Effector memory CD8-positive, alpha-beta T cell (primary cell): ENCODE results near the gene SLC39A11.

Experiments used
- ATAC-seq: fragments of 150-1000 bp; cut with Tn5 transposase; replicated peaks from 2 replicates; pipeline ENCODE4 v1.10.0; 2021; ENCODE audit warnings: mild to moderate bottlenecking, moderate library complexity
- DNase-seq, 3 experiments: peaks; one replicate each; pipeline ENCODE4 v3.0.0; 2021
- H3K27ac Mint-ChIP-seq, 2 donors: one replicate each; pipeline ENCODE4 v1.8.0; 2022; ENCODE audit warnings: mild to moderate bottlenecking in 2 of 2, mixed read lengths in 2 of 2, moderate library complexity in 2 of 2
- H3K27me3 Mint-ChIP-seq, 2 donors: one replicate each; pipeline ENCODE4 v1.8.0; 2022; ENCODE audit warnings: mixed read lengths in 2 of 2
- H3K36me3 Mint-ChIP-seq: one replicate; pipeline ENCODE4 v1.8.0; 2022; ENCODE audit warnings: mild to moderate bottlenecking, moderate library complexity, mixed read lengths; ENCODE audit not compliant: insufficient read depth
- H3K4me1 Mint-ChIP-seq, 2 donors: one replicate each; pipeline ENCODE4 v1.8.0; 2022; ENCODE audit warnings: low read depth in 2 of 2, mixed read lengths in 2 of 2
- H3K4me3 Mint-ChIP-seq, 2 donors: one replicate each; pipeline ENCODE4 v1.8.0; 2022; ENCODE audit warnings: mild to moderate bottlenecking in 2 of 2, mixed read lengths in 2 of 2, moderate library complexity in 2 of 2
- H3K9me3 Mint-ChIP-seq, 2 donors: one replicate each; pipeline ENCODE4 v1.8.0; 2022; ENCODE audit warnings: mixed read lengths in 2 of 2

Gene SLC39A11

DNA sequence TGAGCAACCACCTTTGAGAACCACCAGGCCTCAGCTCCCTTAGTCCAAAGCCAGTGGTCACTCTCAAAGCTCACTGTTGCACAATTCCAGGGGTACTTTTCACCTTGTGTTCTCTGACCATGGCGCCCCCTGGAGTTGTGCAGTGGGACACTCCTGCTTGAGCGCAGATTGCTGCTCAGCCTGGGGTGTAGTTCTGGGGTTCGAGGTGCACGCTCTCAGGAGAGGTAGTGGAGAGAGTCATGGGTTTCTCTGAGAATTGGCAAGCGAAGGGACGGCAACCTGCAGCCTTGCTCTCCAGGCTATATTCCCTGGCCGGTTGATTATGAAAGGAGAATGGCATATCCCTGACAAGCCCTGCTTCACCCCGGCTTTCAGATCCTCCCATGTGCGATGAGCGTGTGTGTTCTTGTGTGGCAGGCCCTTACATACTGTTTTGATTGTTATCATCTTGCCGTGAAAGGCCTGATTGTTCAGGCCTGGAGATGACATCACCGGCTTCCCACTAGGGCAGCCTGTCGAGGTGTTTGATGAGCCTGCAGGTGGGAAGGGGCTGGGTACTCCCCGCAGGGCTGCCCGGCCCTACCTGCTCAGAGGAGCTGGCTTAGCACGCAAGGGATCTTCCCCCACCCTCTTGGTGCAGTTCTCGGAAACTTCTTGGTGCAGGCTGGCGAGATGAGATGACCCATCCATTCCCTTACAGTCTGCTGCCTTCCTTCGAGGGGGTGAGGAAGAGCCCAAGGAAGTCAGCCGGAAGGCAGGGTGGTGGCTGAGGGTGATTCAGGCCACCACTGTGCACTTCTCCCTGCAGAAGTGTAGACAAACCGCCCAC lies 431.2 kb downstream of the SLC39A11 start:
- Mint-ChIP-seq H3K27ac (no peak overlapping the region), H3K27me3 (no peaks in the 10 kb centered on the region)

DNA sequence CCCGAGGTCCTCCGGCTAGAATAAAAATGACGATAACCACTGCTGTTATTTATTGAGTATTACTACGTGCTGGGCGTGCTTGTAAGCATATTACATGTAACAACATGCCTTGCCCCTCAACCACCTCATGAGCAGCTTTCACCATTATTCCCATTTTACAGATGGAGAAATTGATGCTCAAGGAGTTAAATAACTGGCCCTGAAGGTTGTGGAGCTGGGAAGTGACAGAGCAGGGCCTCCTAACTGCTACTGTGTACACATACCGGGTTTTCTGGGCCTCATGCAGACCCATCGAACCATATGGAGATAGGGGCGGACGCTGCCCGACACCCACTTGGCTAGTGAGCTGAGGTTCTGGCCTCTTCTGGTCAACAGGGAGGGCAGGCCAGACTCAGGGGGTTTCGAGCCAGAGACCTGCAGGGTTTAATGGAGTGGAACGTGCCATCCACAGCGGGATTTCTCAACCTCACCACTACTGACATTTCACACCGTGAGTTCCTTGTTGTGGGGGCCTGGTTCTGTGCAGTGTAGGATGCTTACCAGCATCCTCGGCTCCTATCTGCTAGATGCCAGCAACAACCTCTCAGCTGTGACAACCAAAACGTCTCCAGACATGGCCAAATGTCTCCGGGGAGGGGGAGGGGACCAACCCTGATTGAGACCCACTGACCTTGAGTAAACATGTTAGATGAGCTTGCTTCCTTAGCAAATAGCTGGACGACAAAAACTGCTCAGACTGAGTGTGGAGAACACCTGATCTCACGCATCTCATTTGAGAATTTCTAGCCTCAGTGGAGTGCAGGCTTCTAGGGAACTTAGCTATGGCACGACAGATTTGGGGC lies 432.0 kb downstream of the SLC39A11 start:
- DNase-seq (no peak), ATAC-seq (no peak)
- H3K4me3 Mint-ChIP-seq: no peak overlapping the region
- H3K4me1 Mint-ChIP-seq: no peaks in the 10 kb centered on the region
- H3K27ac Mint-ChIP-seq: no peak overlapping the region
- no peaks in the 10 kb centered on the region for H3K27me3 Mint-ChIP-seq
- no peaks in the 10 kb centered on the region for H3K9me3 Mint-ChIP-seq
- H3K36me3 Mint-ChIP-seq: no peaks in the 10 kb centered on the region

More for the DNA sequence above, 431.2 kb downstream of the SLC39A11 start:
- no peak for DNase-seq
- Mint-ChIP-seq H3K9me3 (no peaks in the 10 kb centered on the region), H3K4me3 (no peak overlapping the region), H3K4me1 (no peaks in the 10 kb centered on the region), H3K36me3 (no peaks in the 10 kb centered on the region)
- ATAC-seq: no peak

DNA sequence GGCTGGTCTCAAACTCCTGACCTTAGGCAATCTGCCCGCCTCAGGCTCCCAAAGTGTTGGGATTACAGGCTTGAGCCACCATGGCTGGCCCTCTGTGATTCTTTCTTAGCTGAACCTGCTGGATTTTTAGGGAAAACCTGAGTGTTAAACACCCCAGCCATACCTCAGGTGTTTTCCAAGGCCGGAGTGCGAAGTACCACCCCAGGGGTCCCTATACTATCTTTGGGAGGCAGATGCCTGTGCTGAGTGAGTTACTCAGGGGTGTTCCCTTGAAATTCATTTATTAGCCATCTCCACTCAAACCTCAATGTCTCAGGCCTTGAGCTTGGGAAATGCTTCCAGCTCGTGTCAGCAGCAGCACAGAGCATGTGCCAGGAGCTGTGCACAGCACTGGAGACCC lies 432.7 kb downstream of the SLC39A11 start:
- Mint-ChIP-seq H3K4me1 (no peaks in the 10 kb centered on the region), H3K4me3 (no peak overlapping the region), H3K36me3 (no peaks in the 10 kb centered on the region), H3K9me3 (no peaks in the 10 kb centered on the region), H3K27me3 (no peaks in the 10 kb centered on the region), H3K27ac (no peak overlapping the region)
- ATAC-seq (no peak), DNase-seq (no peak)

DNA sequence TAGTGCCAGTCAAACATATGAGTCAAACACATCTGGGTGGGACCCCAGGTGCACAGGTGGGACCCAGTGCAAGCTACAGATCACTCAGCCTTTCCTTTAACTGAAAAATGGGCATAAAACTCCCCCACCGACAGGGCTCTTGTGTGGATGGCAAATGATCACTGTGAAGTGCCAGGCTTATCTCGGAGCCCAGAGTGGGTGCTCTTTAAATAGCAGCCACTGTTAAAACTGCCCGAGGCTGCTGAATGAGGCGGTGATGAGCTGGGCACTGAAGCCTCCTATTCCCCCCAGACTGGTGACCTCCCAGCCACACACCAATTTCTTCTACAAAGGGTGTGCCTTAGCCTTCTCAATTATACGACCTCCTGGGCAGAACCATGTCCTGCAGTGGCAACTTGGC lies 433.8 kb downstream of the SLC39A11 start:
- Mint-ChIP-seq H3K4me1 (no peaks in the 10 kb centered on the region), H3K27ac (no peak overlapping the region), H3K4me3 (no peak overlapping the region), H3K27me3 (no peaks in the 10 kb centered on the region), H3K36me3 (no peaks in the 10 kb centered on the region), H3K9me3 (no peaks in the 10 kb centered on the region)
- DNase-seq: no peak
- ATAC-seq: no peak

DNA sequence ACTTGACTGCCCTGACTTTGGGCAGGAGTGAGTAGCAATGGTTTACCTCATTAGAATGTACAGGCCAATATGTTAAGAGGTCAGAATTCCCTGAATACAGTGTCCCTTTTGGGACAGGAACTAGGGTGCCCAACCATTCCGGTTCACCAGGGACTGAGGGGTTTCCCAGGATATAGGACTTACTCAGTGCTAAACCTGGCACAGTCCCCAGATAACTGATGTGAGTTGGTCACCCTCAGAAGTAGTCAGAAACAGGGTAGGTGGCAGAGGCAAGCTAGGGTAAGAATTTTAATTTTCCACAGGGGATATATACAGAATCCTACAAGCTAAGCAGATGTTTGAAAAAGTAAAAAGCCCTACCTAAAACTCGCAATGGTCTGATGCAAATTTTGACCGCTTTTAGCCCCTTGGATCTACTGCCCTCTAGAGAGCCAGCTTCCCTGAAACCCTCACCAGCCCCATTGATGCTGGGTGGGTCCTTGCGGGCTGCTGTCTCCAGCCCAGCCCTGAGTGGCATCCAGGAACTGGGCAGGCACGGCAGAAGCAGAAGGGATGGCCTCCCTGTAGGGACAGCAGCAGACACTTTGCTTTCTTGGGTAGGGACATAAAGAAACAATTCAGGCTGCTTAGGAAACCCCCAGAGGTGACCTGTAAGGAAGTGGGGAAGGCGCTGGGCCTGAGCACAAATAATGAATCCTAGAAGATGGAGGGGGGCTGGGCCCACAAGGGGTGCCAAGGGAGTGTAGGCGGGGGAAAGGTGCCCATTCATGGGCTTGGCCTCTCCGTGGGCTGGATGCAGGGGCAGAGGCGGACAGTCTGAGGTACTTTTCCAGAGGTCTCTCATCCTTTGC lies 434.8 kb downstream of the SLC39A11 start:
- Mint-ChIP-seq H3K4me1 (no peaks in the 10 kb centered on the region), H3K27ac (no peak overlapping the region), H3K9me3 (no peaks in the 10 kb centered on the region), H3K27me3 (no peaks in the 10 kb centered on the region), H3K4me3 (no peak overlapping the region), H3K36me3 (no peaks in the 10 kb centered on the region)
- DNase-seq (no peak), ATAC-seq (no peak)

DNA sequence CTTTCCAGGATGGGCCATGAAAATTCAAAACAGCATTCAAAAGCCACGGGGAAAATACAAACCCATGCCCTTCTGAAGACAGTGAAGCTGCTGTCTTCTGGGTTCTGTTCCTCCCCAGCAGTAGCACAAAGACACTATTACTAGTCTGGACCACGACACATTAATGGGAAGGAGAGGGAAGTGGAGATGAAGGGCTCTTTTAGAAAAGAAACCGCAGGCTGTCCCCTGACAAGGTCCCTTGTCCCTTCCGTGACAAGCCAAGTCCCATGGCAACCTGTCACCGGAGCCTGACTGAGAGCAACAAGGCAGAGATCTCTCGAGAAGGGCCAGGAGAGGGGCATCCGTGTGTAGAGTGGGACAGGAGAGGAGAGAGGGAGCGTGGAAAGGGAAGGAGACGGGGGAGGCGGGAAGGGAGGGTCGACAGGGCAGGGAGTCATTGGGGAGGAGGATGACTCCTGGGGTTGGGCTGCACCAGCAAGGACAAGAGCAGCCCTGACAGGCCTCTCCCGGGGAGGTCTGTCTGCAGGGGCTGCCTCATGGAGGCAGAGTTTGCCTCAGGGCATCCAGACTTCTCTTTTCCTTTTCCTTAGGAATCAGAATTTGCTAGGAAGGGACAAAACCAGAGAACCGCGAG lies 436.2 kb downstream of the SLC39A11 start:
- no peaks in the 10 kb centered on the region for H3K9me3 Mint-ChIP-seq
- H3K4me3 Mint-ChIP-seq: no peak overlapping the region
- H3K27ac Mint-ChIP-seq: no peak overlapping the region
- ATAC-seq (no peak), DNase-seq (no peak)
- H3K36me3 Mint-ChIP-seq: no peaks in the 10 kb centered on the region
- H3K4me1 Mint-ChIP-seq: no peaks in the 10 kb centered on the region
- H3K27me3 Mint-ChIP-seq: no peaks in the 10 kb centered on the region

DNA sequence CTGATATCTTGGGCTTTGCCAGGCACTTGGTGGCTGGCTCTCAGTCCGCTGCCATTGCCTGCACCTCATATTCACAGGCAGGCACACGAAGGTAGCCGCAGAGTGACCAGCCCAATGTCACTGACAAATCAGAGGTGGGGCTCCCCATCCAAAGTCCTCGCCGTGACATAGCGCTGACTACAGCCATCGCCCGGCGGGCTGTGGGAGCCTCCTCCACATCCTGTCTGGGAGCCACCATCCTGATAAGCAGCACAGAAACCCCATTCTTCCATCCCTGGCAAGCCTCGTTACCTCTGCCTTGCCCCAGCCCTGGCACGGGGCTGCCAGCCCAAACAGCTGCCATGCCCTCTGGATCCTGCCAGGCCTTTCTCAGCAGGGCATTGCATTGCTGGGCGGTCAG lies 437.8 kb downstream of the SLC39A11 start:
- Mint-ChIP-seq H3K4me3 (no peak overlapping the region), H3K9me3 (no peaks in the 10 kb centered on the region), H3K36me3 (no peaks in the 10 kb centered on the region), H3K27me3 (no peaks in the 10 kb centered on the region), H3K4me1 (no peaks in the 10 kb centered on the region), H3K27ac (no peak overlapping the region)
- ATAC-seq: no peak
- no peak for DNase-seq

DNA sequence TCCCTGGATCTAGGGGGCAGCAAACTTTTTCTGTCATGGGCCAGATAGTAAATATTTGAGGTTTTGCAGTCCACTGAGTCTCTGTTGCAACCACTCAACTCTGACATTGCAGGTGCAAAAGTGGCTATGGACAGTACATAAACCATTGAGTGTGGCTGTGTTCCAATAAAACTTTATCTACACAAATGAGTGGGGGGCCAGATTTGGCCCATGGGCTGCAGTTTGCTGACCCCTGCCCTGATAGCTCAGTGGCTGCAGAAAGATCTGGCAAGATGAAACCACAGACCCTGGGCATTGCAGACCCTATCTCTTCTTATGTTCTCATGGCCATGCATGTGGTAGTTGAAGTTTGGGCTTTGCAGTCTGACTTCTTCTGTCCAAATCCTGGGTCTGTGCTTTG lies 440.5 kb downstream of the SLC39A11 start:
- no peak overlapping the region for H3K27ac Mint-ChIP-seq
- no peak for DNase-seq
- H3K4me3 Mint-ChIP-seq: no peak overlapping the region
- H3K4me1 Mint-ChIP-seq: no peaks in the 10 kb centered on the region
- no peaks in the 10 kb centered on the region for H3K9me3 Mint-ChIP-seq
- no peak for ATAC-seq
- H3K36me3 Mint-ChIP-seq: no peaks in the 10 kb centered on the region
- H3K27me3 Mint-ChIP-seq: no peaks in the 10 kb centered on the region

DNA sequence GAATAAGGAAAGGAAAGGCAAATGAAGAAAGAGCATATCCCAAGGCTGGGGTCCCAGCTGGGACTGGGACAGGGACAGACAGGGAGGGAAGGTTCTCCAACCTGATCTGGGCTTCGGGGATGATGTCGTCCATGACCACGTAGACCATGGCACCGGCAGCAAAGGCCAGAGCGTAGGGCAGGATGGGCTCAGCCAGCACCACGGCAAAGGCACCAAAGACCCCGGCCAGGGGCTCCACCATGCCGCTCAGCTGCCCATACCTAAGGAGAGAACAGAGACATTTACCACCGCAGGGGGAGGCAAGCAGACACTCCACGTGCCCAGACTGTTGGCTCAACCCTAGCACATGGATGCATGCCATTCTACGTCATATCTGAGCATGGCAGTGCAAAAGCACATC lies 443.8 kb downstream of the SLC39A11 start:
- H3K4me1 Mint-ChIP-seq: no peaks in the 10 kb centered on the region
- H3K4me3 Mint-ChIP-seq: no peak overlapping the region
- H3K27ac Mint-ChIP-seq: no peak overlapping the region
- no peaks in the 10 kb centered on the region for H3K36me3 Mint-ChIP-seq
- H3K9me3 Mint-ChIP-seq: no peaks in the 10 kb centered on the region
- ATAC-seq (no peak), DNase-seq (no peak)
- no peaks in the 10 kb centered on the region for H3K27me3 Mint-ChIP-seq

DNA sequence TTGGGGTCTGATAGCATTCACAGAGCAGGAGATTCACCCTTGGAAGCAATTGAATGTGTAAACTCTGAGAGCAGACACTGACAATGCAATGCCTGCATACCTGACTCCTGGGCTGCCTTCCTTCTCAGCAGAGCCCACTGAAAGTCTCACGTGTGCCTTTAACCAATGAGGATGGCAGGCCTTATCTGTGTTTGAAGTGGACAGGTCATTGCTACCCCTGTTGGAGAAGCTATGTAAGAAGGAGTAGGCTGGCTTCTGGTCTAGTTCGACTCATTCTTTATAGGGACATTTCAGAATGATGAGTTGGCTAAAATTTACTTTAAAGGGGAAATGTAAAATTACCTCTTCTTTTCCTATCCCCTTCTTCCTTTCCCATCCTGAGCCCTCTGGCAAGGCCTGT lies 446.3 kb downstream of the SLC39A11 start:
- Mint-ChIP-seq H3K4me1 (no peaks in the 10 kb centered on the region), H3K36me3 (no peaks in the 10 kb centered on the region), H3K27ac (no peak overlapping the region), H3K9me3 (no peaks in the 10 kb centered on the region), H3K4me3 (no peak overlapping the region), H3K27me3 (peaks cover 0 to under 1% of the 10 kb centered on the region in 2 donors)
- DNase-seq: no peak
- ATAC-seq: no peak

DNA sequence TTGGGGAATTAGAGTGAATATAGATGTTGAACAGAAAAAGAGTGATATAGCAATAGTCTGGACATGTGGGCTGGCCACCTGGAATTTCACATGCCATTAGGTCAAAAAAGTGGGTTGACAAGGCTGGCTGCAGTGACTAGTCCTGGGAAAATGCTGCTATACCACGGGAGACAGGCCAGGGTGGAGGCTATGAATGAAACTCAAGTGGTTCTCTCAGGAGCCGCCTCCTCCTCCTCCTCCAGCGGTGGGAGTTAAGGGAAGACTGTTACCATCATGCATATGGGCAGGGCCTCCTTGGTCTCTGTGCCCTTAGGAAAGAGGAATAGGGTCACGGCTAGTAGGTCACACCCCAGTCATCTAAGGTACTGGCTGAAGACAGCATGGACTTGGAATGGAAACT lies 448.0 kb downstream of the SLC39A11 start:
- Mint-ChIP-seq H3K36me3 (no peaks in the 10 kb centered on the region), H3K9me3 (no peaks in the 10 kb centered on the region), H3K4me3 (no peak overlapping the region), H3K4me1 (no peaks in the 10 kb centered on the region), H3K27ac (no peak overlapping the region), H3K27me3 (peaks cover 0 to 8% of the 10 kb centered on the region in 2 donors)
- no peak for DNase-seq
- no peak for ATAC-seq

DNA sequence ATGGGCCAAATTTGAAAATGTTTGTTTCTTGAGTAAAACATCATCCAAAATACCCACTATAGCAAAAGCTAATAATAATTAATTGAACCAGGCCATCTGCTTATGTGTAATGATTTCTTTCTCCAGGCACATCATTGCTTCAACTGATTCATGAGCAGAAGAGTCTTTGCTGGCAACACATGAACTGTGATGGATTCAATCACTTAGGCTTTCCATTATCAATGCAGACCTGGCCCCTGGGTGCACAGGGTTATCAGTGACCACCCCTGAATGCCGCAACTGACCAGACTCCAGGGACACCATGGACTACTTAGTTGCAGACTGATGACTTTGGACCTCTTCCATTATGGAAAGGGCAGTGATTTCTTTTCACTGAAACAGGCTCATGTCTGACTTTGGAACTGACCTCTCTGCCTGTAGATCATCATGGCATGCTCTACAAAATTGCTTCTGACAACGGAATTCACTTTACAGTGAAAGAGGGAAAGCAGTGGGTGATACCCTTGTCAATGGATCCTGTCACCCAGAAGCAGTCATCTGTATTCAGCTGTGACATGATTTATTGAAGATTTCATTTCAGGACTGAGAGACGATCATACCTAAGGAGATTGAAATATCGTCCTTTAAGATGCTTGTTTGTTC lies 448.8 kb downstream of the SLC39A11 start:
- Mint-ChIP-seq H3K36me3 (no peaks in the 10 kb centered on the region), H3K4me1 (no peaks in the 10 kb centered on the region), H3K4me3 (no peak overlapping the region), H3K27me3 (peaks cover 0 to 11% of the 10 kb centered on the region in 2 donors), H3K27ac (no peak overlapping the region), H3K9me3 (no peaks in the 10 kb centered on the region)
- ATAC-seq (no peak), DNase-seq (no peak)

DNA sequence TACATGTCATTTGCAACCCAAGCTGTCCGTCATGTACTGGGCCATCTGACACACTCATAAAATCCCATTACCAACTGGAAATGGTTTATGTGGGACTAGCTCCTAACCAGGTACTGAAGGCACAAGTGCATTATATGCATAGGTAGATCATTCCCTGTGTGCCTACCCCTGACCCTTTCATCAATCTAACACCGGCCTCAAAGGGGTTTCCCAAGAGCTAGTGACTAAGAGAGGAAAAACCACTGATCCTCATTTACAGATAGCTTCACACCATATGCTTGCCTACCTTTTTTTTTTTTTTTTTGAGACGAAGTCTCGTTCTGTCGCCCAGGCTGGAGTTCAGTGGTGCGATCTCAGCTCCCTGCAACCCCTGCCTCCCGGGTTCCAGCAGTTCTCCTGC lies 449.8 kb downstream of the SLC39A11 start:
- Mint-ChIP-seq H3K27me3 (peaks cover 6 to 18% of the 10 kb centered on the region in 2 donors), H3K4me3 (no peak overlapping the region), H3K27ac (no peak overlapping the region), H3K9me3 (no peaks in the 10 kb centered on the region), H3K36me3 (no peaks in the 10 kb centered on the region), H3K4me1 (no peaks in the 10 kb centered on the region)
- no peak for ATAC-seq
- DNase-seq: no peak
